Activated CD4-positive, alpha-beta T cell treated with anti-CD3 and anti-CD28 coated beads for 36 hours (primary cell): ENCODE results near the gene ADSS1. TPM values are rescaled to one million over a fixed set of nuclear protein-coding genes. Genes with fewer than 3 reads are reported as not detected.
"Not testable (repeated sequence)": the region's sequence is repeated elsewhere in the genome, so short reads cannot be mapped to it uniquely, and the experiment has no call there.

Source experiments
- ATAC-seq: fragments of 200-7000 bp; cut with Tn5 transposase; one replicate; pipeline ENCODE4 v1.10.0; 2021; ENCODE audit warnings: mild to moderate bottlenecking, moderate library complexity
- CTCF ChIA-PET: fragments of 350-600 bp; sonication (Branson Sonifier 250); formaldehyde crosslinking; loops from one replicate; lab custom pipeline; 2021; ENCODE audit warnings: antibody characterized with exemption; lab: Charles Lee
- POLR2A ChIA-PET: fragments of 350-600 bp; sonication (Branson Sonifier 250); formaldehyde crosslinking; loops from one replicate; lab custom pipeline; 2021; ENCODE audit warnings: antibody characterized with exemption, inconsistent platforms; lab: Charles Lee
- DNase-seq: peaks from one replicate; pipeline ENCODE4 v3.0.0-alpha.2; 2020
- H3K27ac Mint-ChIP-seq: one replicate; pipeline ENCODE4 v1.8.0; 2021; ENCODE audit warnings: mixed read lengths
- H3K27me3 Mint-ChIP-seq: one replicate; pipeline ENCODE4 v1.8.0; 2021; ENCODE audit warnings: mixed read lengths
- H3K36me3 Mint-ChIP-seq: one replicate; pipeline ENCODE4 v1.8.0; 2021; ENCODE audit warnings: low read depth, mixed read lengths
- H3K4me1 Mint-ChIP-seq: one replicate; pipeline ENCODE4 v1.8.0; 2021; ENCODE audit warnings: mixed read lengths
- H3K4me3 Mint-ChIP-seq: one replicate; pipeline ENCODE4 v1.8.0; 2021; ENCODE audit warnings: mild to moderate bottlenecking, moderate library complexity, mixed read lengths
- H3K9me3 Mint-ChIP-seq: one replicate; pipeline ENCODE4 v1.8.0; 2021; ENCODE audit warnings: low read depth, mixed read lengths
- intact Hi-C, 2 experiments: fragments of 100-400 bp; cut with DNase I in 1 of 2; cut with micrococcal nuclease in 1 of 2; formaldehyde crosslinking; loops; one replicate each; pipeline versions ENCODE4 v1.14.2 to v1.15.1; 2022 to 2024; cut with DNase I, micrococcal nuclease
- total RNA-seq, 2 experiments: library from RNA; stranded (reverse); gene quantifications; one replicate each; pipeline ENCODE4 v1.2.3, GENCODE V29; 2021

ADSS1 gene
- total RNA-seq, 2 experiments from 2014 or later: 2.2 to 3.2 TPM

- peaks cover 4% of the 10 kb centered on the region for H3K36me3 Mint-ChIP-seq
- intact Hi-C loops: no loop called here
- ATAC-seq (no peak), DNase-seq (no peak)
- no peak overlapping the region for H3K27ac Mint-ChIP-seq
- CTCF ChIA-PET: interaction anchor here (1.1 kb wide), 1 partner anchor 10 kb away, joined by 5 read pairs; no protein-coding TSS in a partner anchor
- H3K4me3 Mint-ChIP-seq: no peak overlapping the region
- POLR2A ChIA-PET: no interaction called here
- no peaks in the 10 kb centered on the region for H3K9me3 Mint-ChIP-seq
- no peaks in the 10 kb centered on the region for H3K4me1 Mint-ChIP-seq
- no peaks in the 10 kb centered on the region for H3K27me3 Mint-ChIP-seq
Observed at GRCh38 chr14:104721505-104722431, 2.3 kb upstream of the ADSS1 start.

- Mint-ChIP-seq H3K4me3 (no peak overlapping the region), H3K27me3 (no peaks in the 10 kb centered on the region), H3K4me1 (no peaks in the 10 kb centered on the region), H3K27ac (no peak overlapping the region), H3K9me3 (no peaks in the 10 kb centered on the region), H3K36me3 (peaks cover 4% of the 10 kb centered on the region)
- DNase-seq (no peak), ATAC-seq (no peak)
- CTCF ChIA-PET: interaction anchor here (0.7 to 1.2 kb wide), 4 partner anchors 14 to 257 kb away, joined by 3 to 6 read pairs (median 4); no protein-coding TSS in a partner anchor
- intact Hi-C loops: no loop called here
- POLR2A ChIA-PET: no interaction called here
Observed at GRCh38 chr14:104722938-104723650, 935 bp upstream of the ADSS1 start.

GRCh38 chr14:104724407-104724980 lies 465 bp downstream of the ADSS1 start:
- CTCF ChIA-PET: interaction anchor here (1.2 kb wide), 1 partner anchor 28 kb away, joined by 4 read pairs; the partner anchor contains the start of gene SIVA1

GRCh38 chr14:104724981-104725771 lies 1.1 kb downstream of the ADSS1 start:
- ATAC-seq: no peak
- POLR2A ChIA-PET: no interaction called here
- intact Hi-C loops: loop anchor here in 1 of 2 experiments (1.0 kb wide), 3 partner anchors 27 to 101 kb away; partner anchors contain the start of gene INF2
- Mint-ChIP-seq H3K27ac (no peak overlapping the region), H3K4me3 (peak overlapping the region; percentile 28), H3K4me1 (no peaks in the 10 kb centered on the region), H3K9me3 (no peaks in the 10 kb centered on the region), H3K36me3 (no peaks in the 10 kb centered on the region), H3K27me3 (no peaks in the 10 kb centered on the region)
- CTCF ChIA-PET: interaction anchor here (0.7 to 1.2 kb wide), 2 partner anchors 27 to 173 kb away, joined by 3 to 4 read pairs; partner anchors contain the start of gene SIVA1
- DNase-seq: peak; percentile 34

More at GRCh38 chr14:104724407-104724980, 465 bp downstream of the ADSS1 start:
- ATAC-seq (peak; percentile 13), DNase-seq (peak; percentile 33)
- H3K9me3 Mint-ChIP-seq: no peaks in the 10 kb centered on the region
- no peaks in the 10 kb centered on the region for H3K27me3 Mint-ChIP-seq
- no peaks in the 10 kb centered on the region for H3K4me1 Mint-ChIP-seq
- H3K36me3 Mint-ChIP-seq: peaks cover 4% of the 10 kb centered on the region
- no peak overlapping the region for H3K27ac Mint-ChIP-seq
- POLR2A ChIA-PET: no interaction called here
- peak overlapping the region; percentile 28 for H3K4me3 Mint-ChIP-seq
- intact Hi-C loops: loop anchor here in 1 of 2 experiments (1.0 kb wide), 3 partner anchors 28 to 102 kb away; partner anchors contain the start of gene INF2

- no peak overlapping the region for H3K27ac Mint-ChIP-seq
Observed at GRCh38 chr14:104725772-104726548, 1.9 kb downstream of the ADSS1 start.

GRCh38 chr14:104726600-104727451 lies 2.8 kb downstream of the ADSS1 start:
- Mint-ChIP-seq H3K4me3 (no peak overlapping the region), H3K27me3 (no peaks in the 10 kb centered on the region), H3K36me3 (no peaks in the 10 kb centered on the region), H3K9me3 (no peaks in the 10 kb centered on the region), H3K4me1 (no peaks in the 10 kb centered on the region), H3K27ac (no peak overlapping the region)
- no peak for ATAC-seq
- no peak for DNase-seq
- intact Hi-C loops: no loop called here
- ChIA-PET POLR2A (interaction anchor here (0.6 kb wide), 1 partner anchor 569 kb away, joined by 4 read pairs; no protein-coding TSS in a partner anchor), CTCF (no interaction called here)

More at GRCh38 chr14:104725772-104726548, 1.9 kb downstream of the ADSS1 start:
- Mint-ChIP-seq H3K36me3 (no peaks in the 10 kb centered on the region), H3K4me3 (no peak overlapping the region), H3K27me3 (no peaks in the 10 kb centered on the region), H3K4me1 (no peaks in the 10 kb centered on the region), H3K9me3 (no peaks in the 10 kb centered on the region)
- no peak for DNase-seq
- ATAC-seq: no peak
- CTCF ChIA-PET: interaction anchor here (0.5 to 1.2 kb wide), 3 partner anchors 27 to 381 kb away, joined by 3 to 4 read pairs (median 3); partner anchors contain the start of gene SIVA1
- intact Hi-C loops: no loop called here
- POLR2A ChIA-PET: interaction anchor here (0.6 kb wide), 1 partner anchor 570 kb away, joined by 4 read pairs; no protein-coding TSS in a partner anchor

- Mint-ChIP-seq H3K4me3 (no peak overlapping the region), H3K36me3 (no peaks in the 10 kb centered on the region), H3K27ac (no peak overlapping the region), H3K4me1 (no peaks in the 10 kb centered on the region), H3K9me3 (no peaks in the 10 kb centered on the region), H3K27me3 (no peaks in the 10 kb centered on the region)
- ATAC-seq: no peak
- CTCF ChIA-PET: interaction anchor here (0.5 kb wide), 1 partner anchor 9 kb away, joined by 3 read pairs; no protein-coding TSS in a partner anchor
- DNase-seq: no peak
- POLR2A ChIA-PET: no interaction called here
- intact Hi-C loops: no loop called here
Observed at GRCh38 chr14:104728631-104729030, 4.6 kb downstream of the ADSS1 start.

- H3K27me3 Mint-ChIP-seq, H3K4me1 Mint-ChIP-seq, H3K4me3 Mint-ChIP-seq, ATAC-seq, POLR2A ChIA-PET, intact Hi-C loops, H3K36me3 Mint-ChIP-seq, H3K27ac Mint-ChIP-seq, DNase-seq, H3K9me3 Mint-ChIP-seq: not testable (repeated sequence)
- CTCF ChIA-PET: interaction anchor here (0.5 kb wide), 1 partner anchor 8 kb away, joined by 3 read pairs; no protein-coding TSS in a partner anchor
Observed at GRCh38 chr14:104729176-104729834, 5.3 kb downstream of the ADSS1 start.

GRCh38 chr14:104729835-104730181 lies 5.8 kb downstream of the ADSS1 start:
- ChIA-PET CTCF (interaction anchor here (1.0 kb wide), 1 partner anchor 23 kb away, joined by 4 read pairs; no protein-coding TSS in a partner anchor), POLR2A (no interaction called here)
- intact Hi-C loops: no loop called here

More at GRCh38 chr14:104729835-104730181, 5.8 kb downstream of the ADSS1 start:
- no peak for ATAC-seq
- no peak overlapping the region for H3K4me3 Mint-ChIP-seq
- H3K36me3 Mint-ChIP-seq: no peaks in the 10 kb centered on the region
- H3K4me1 Mint-ChIP-seq: no peaks in the 10 kb centered on the region
- no peak overlapping the region for H3K27ac Mint-ChIP-seq
- no peak for DNase-seq
- H3K9me3 Mint-ChIP-seq: no peaks in the 10 kb centered on the region
- no peaks in the 10 kb centered on the region for H3K27me3 Mint-ChIP-seq
